ENCODE results near the gene SDK1. TPM values are rescaled to one million over a fixed set of nuclear protein-coding genes. Genes with fewer than 3 reads are reported as not detected.

SDK1 gene
- total RNA-seq, 1 experiment from 2014 or later = 9.3 TPM

DNA sequence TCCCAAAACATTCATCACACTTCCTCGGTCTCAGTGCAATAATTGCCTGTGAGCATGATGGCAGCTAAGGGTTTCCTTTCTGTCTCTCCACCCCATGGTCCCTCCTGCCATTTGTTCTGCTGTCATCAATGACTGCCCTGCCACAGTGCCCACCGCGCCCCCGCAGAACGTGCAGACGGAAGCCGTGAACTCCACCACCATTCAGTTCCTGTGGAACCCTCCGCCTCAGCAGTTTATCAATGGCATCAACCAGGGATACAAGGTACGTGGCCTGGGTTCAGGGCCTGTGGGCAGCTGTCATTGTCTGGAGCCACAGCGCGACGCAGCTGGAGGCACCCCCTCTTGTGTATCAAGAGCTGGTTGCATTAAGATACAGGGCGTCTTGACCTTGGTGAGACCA is 748.1 kb downstream of the SDK1 start (continued):
- TF ChIP-seq GRHL2 (CRISPR knock-in tag; IDR thresholded peaks at IDR 0.05; ENCODE audit: insufficient replicate concordance, severe bottlenecking) (no peak), JUN (CRISPR knock-in tag; IDR thresholded peaks at IDR 0.05) (no peak), KAT7 (CRISPR knock-in tag; IDR thresholded peaks at IDR 0.05; ENCODE audit: borderline replicate concordance) (no peak), CBFB (CRISPR knock-in tag; IDR thresholded peaks at IDR 0.05; ENCODE audit: low read depth) (no peak), ATF1 (CRISPR knock-in tag; IDR thresholded peaks at IDR 0.05) (no peak), ZNF423 (CRISPR knock-in tag; IDR thresholded peaks at IDR 0.05) (no peak), ZBTB21 (CRISPR knock-in tag; IDR thresholded peaks at IDR 0.05; ENCODE audit: borderline replicate concordance) (no peak), NR3C1 (CRISPR knock-in tag; conservative IDR thresholded peaks at IDR 0.05; ENCODE audit: low read depth) (no peak), NFYB (CRISPR knock-in tag; conservative IDR thresholded peaks at IDR 0.05; ENCODE audit: low read depth) (no peak), CREM (CRISPR knock-in tag; IDR thresholded peaks at IDR 0.05) (no peak)
- TF ChIP-seq, protein P1, sequence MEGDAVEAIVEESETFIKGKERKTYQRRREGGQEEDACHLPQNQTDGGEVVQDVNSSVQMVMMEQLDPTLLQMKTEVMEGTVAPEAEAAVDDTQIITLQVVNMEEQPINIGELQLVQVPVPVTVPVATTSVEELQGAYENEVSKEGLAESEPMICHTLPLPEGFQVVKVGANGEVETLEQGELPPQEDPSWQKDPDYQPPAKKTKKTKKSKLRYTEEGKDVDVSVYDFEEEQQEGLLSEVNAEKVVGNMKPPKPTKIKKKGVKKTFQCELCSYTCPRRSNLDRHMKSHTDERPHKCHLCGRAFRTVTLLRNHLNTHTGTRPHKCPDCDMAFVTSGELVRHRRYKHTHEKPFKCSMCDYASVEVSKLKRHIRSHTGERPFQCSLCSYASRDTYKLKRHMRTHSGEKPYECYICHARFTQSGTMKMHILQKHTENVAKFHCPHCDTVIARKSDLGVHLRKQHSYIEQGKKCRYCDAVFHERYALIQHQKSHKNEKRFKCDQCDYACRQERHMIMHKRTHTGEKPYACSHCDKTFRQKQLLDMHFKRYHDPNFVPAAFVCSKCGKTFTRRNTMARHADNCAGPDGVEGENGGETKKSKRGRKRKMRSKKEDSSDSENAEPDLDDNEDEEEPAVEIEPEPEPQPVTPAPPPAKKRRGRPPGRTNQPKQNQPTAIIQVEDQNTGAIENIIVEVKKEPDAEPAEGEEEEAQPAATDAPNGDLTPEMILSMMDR (IDR thresholded peaks at IDR 0.05) = no peak
- TF ChIP-seq, protein P2, sequence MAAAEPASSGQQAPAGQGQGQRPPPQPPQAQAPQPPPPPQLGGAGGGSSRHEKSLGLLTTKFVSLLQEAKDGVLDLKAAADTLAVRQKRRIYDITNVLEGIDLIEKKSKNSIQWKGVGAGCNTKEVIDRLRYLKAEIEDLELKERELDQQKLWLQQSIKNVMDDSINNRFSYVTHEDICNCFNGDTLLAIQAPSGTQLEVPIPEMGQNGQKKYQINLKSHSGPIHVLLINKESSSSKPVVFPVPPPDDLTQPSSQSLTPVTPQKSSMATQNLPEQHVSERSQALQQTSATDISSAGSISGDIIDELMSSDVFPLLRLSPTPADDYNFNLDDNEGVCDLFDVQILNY (CRISPR knock-in tag; IDR thresholded peaks at IDR 0.05) = no peak
- TF ChIP-seq, protein P3, sequence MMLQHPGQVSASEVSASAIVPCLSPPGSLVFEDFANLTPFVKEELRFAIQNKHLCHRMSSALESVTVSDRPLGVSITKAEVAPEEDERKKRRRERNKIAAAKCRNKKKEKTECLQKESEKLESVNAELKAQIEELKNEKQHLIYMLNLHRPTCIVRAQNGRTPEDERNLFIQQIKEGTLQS (CRISPR knock-in tag; conservative IDR thresholded peaks at IDR 0.05) = no peak
- TF ChIP-seq, protein P4, sequence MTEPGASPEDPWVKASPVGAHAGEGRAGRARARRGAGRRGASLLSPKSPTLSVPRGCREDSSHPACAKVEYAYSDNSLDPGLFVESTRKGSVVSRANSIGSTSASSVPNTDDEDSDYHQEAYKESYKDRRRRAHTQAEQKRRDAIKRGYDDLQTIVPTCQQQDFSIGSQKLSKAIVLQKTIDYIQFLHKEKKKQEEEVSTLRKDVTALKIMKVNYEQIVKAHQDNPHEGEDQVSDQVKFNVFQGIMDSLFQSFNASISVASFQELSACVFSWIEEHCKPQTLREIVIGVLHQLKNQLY (CRISPR knock-in tag; IDR thresholded peaks at IDR 0.05) = no peak

DNA sequence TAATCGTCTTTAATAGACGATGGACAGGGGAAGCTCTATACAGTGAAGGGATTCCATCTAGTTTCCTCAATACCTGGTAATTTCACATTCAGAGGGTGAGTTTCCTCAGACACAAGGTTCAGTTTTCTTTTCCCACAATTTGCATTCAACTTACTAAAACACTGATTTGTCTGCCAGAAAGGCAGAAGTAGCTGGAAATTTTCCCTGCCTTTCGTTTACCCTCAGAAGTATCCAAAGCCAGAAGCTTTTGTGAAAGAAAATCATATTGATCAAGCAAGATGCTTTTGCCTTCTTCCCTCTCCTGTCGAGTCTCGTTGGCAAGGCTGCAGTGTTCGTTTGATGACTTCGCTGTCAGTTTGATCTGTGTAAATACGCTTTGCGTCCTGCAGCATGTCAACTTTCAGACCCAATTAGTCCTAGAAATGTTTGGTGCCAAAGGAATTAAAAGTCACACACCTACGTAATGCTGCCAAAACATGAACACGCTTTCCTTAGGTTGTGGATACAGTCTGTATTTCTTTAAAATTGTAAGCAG is 749.1 kb downstream of the SDK1 start:
- peaks cover 2% of the 10 kb centered on the region; the same call in 1 of the 2 replicates for H3K36me3 Mint-ChIP-seq
- ATAC-seq = no peak
- peaks cover 11% of the 10 kb centered on the region for H3K4me1 Mint-ChIP-seq
- no peak overlapping the region for H3K4me3 Mint-ChIP-seq
- TF ChIP-seq NR3C1 (CRISPR knock-in tag; conservative IDR thresholded peaks at IDR 0.05; ENCODE audit: low read depth) (no peak), ZBTB21 (CRISPR knock-in tag; IDR thresholded peaks at IDR 0.05; ENCODE audit: borderline replicate concordance) (no peak), EMX1 (CRISPR knock-in tag; IDR thresholded peaks at IDR 0.05) (no peak), JAZF1 (CRISPR knock-in tag; IDR thresholded peaks at IDR 0.05) (no peak)
- TF ChIP-seq, protein P5, sequence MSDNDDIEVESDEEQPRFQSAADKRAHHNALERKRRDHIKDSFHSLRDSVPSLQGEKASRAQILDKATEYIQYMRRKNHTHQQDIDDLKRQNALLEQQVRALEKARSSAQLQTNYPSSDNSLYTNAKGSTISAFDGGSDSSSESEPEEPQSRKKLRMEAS (CRISPR knock-in tag; IDR thresholded peaks at IDR 0.05) = no peak
- TF ChIP-seq, protein P6, sequence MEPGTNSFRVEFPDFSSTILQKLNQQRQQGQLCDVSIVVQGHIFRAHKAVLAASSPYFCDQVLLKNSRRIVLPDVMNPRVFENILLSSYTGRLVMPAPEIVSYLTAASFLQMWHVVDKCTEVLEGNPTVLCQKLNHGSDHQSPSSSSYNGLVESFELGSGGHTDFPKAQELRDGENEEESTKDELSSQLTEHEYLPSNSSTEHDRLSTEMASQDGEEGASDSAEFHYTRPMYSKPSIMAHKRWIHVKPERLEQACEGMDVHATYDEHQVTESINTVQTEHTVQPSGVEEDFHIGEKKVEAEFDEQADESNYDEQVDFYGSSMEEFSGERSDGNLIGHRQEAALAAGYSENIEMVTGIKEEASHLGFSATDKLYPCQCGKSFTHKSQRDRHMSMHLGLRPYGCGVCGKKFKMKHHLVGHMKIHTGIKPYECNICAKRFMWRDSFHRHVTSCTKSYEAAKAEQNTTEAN (CRISPR knock-in tag; IDR thresholded peaks at IDR 0.05) = no peak
- TF ChIP-seq, protein P7, sequence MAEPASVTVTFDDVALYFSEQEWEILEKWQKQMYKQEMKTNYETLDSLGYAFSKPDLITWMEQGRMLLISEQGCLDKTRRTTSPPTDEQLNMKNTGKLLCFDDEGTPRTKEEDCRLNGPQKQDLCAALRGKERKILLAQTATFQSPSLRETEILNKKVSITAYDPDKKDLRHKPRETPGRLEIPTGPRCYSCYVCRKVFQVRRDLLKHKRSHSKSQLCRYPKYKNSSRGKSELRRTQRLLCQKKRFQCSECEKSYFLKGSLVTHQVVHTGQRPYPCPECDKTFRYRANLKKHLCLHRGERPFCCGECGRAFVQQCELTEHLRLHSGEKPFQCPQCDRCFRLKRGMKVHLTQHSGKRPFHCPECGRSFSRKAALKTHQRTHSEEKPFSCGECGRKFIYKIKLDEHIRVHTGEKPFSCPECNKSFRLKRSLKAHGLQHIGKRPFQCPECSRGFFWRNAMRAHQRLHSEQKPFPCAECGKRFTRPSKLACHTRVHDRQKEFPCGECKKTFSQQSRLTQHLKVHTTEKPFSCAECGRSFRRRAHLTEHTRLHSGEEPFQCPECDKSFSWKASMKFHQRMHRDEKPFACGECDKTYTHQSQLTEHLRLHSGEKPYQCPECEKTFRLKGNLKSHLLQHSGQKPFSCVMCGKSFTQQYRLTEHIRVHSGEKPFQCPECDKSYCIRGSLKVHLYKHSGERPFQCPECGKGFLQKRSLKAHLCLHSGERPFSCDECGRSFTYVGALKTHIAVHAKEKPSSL (CRISPR knock-in tag; conservative IDR thresholded peaks at IDR 0.05) = no peak
- TF ChIP-seq, protein P8, sequence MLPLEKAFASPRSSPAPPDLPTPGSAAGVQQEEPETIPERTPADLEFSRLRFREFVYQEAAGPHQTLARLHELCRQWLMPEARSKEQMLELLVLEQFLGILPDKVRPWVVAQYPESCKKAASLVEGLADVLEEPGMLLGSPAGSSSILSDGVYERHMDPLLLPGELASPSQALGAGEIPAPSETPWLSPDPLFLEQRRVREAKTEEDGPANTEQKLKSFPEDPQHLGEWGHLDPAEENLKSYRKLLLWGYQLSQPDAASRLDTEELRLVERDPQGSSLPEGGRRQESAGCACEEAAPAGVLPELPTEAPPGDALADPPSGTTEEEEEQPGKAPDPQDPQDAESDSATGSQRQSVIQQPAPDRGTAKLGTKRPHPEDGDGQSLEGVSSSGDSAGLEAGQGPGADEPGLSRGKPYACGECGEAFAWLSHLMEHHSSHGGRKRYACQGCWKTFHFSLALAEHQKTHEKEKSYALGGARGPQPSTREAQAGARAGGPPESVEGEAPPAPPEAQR (CRISPR knock-in tag; IDR thresholded peaks at IDR 0.05) = no peak
- no peaks in the 10 kb centered on the region for H3K9me3 Mint-ChIP-seq
- no peaks in the 10 kb centered on the region; the same call in 1 of the 2 replicates for H3K27me3 Mint-ChIP-seq (ENCODE audit: low read depth)
- peak overlapping the region; percentile 70; the same call in 1 of the 2 replicates for H3K27ac Mint-ChIP-seq
- CTCF ChIA-PET = no interaction called here
- POLR2A ChIA-PET = no interaction called here
- DNase-seq (ENCODE audit: low spot score) = no peak

All from WTC11 (cell line).